Keratinocyte (primary cell): ENCODE data around the gene ZFPM1. TPM values are rescaled to one million over a fixed set of nuclear protein-coding genes. Genes with fewer than 3 reads are reported as not detected.

Experiments used
- DNase-seq: peaks from one replicate; pipeline ENCODE4 v3.0.0-alpha.2; 2011; ENCODE audit warnings: low read depth, missing footprints, low spot score
- FAIRE-seq: peaks from 2 replicates; lab custom pipeline; 2011; peaks lifted over from hg19 to GRCh38; lab: Jason Lieb, UNC
- H2AFZ ChIP-seq: 2 replicates; pipeline ENCODE4 v1.6.0; 2012; ENCODE audit warnings: low read length, control low read depth, inconsistent platforms; ENCODE audit not compliant: control insufficient read depth
- H3K27ac ChIP-seq: 2 replicates; pipeline ENCODE4 v1.5.1; 2011; ENCODE audit warnings: low read length; ENCODE audit not compliant: control insufficient read depth, insufficient read depth
- H3K27me3 ChIP-seq: 3 replicates; pipeline ENCODE4 v1.6.0; 2011; ENCODE audit warnings: low read length; ENCODE audit not compliant: control insufficient read depth, insufficient read depth; ENCODE audit errors: extremely low read depth
- H3K36me3 ChIP-seq, 2 experiments: 2 replicates in 1 of 2; 3 replicates in 1 of 2; pipeline ENCODE4 v1.5.1; 2011; ENCODE audit warnings: low read length in 2 of 2, mild to moderate bottlenecking in 1 of 2; ENCODE audit not compliant: control insufficient read depth in 2 of 2, insufficient read depth in 2 of 2; ENCODE audit errors: extremely low read depth in 1 of 2
- H3K4me1 ChIP-seq: 3 replicates; pipeline ENCODE4 v1.5.1; 2011; ENCODE audit warnings: low read length; ENCODE audit not compliant: control insufficient read depth, insufficient read depth; ENCODE audit errors: extremely low read depth
- H3K4me2 ChIP-seq: 3 replicates; pipeline ENCODE4 v1.6.0; 2011; ENCODE audit warnings: low read depth, low read length; ENCODE audit not compliant: control insufficient read depth, insufficient read depth; ENCODE audit errors: extremely low read depth
- H3K4me3 ChIP-seq, 3 experiments: fragments of 200-600 bp in 1 of 3; sonication (generic) in 1 of 3; 2 replicates in 2 of 3; 3 replicates in 1 of 3; pipeline ENCODE4 v1.5.1; 2011 to 2016; ENCODE audit warnings: low read length in 3 of 3, mild to moderate bottlenecking in 3 of 3, control low read depth in 2 of 3, inconsistent platforms in 1 of 3, low read depth in 1 of 3, mixed read lengths in 1 of 3, mixed run types in 1 of 3, moderate library complexity in 1 of 3; ENCODE audit not compliant: control insufficient read depth in 2 of 3, insufficient read depth in 2 of 3; ENCODE audit errors: extremely low read depth in 1 of 3
- H3K79me2 ChIP-seq: 2 replicates; pipeline ENCODE4 v1.6.0; 2012; ENCODE audit warnings: low read length; ENCODE audit not compliant: control insufficient read depth, insufficient read depth
- H3K9ac ChIP-seq: 3 replicates; pipeline ENCODE4 v1.6.0; 2011; ENCODE audit warnings: low read length; ENCODE audit not compliant: control insufficient read depth, insufficient read depth; ENCODE audit errors: extremely low read depth
- H3K9me1 ChIP-seq: 3 replicates; pipeline ENCODE4 v1.6.0; 2011; ENCODE audit warnings: low read length; ENCODE audit not compliant: control insufficient read depth, insufficient read depth; ENCODE audit errors: extremely low read depth
- H3K9me3 ChIP-seq: 2 replicates; pipeline ENCODE4 v1.5.1; 2012; ENCODE audit warnings: low read depth, low read length; ENCODE audit not compliant: control insufficient read depth
- H4K20me1 ChIP-seq: 3 replicates; pipeline ENCODE4 v1.6.0; 2011; ENCODE audit warnings: low read length; ENCODE audit not compliant: control insufficient read depth, insufficient read depth; ENCODE audit errors: extremely low read depth
- CTCF ChIP-seq, 3 experiments: IDR thresholded peaks in 1 of 3; conservative IDR thresholded peaks in 1 of 3; optimal IDR thresholded peaks in 1 of 3; 2 replicates in 2 of 3; 3 replicates in 1 of 3; pipeline versions ENCODE3 to v1.5.1; 2011; ENCODE audit warnings: low read length in 3 of 3, mild to moderate bottlenecking in 3 of 3, moderate library complexity in 2 of 3, control low read depth in 1 of 3, inconsistent platforms in 1 of 3; ENCODE audit not compliant: insufficient read depth in 2 of 3; ENCODE audit errors: extremely low read depth in 1 of 3
- EZH2 ChIP-seq: IDR thresholded peaks from one replicate; pipeline ENCODE4 v1.6.1; 2012; ENCODE audit warnings: inconsistent platforms, mild to moderate bottlenecking, low read length, moderate library complexity
- dilution Hi-C: fragments of 300-500 bp; cut with MboI; formaldehyde crosslinking; loops from one replicate; pipeline ENCODE4 v1.7.0; 2020; ENCODE audit warnings: low sequenced_read_pairs; ENCODE audit not compliant: extremely low pct_ligation_motif_present
- polyA plus RNA-seq, 5 experiments: library from polyadenylated mRNA; depleted of rRNA in 3 of 5; stranded (reverse) in 3 of 5; stranded (forward) in 1 of 5; unstranded in 1 of 5; fragments of >200 nt; gene quantifications; 1 replicate in 1 of 5; 2 replicates in 3 of 5; 3 replicates in 1 of 5; pipeline versions ENCODE4 v1.2.1 to v1.2.3, GENCODE V29; 2011 to 2012; ENCODE audit warnings: missing spikeins in 2 of 5, low read depth in 1 of 5, low replicate concordance in 1 of 5

The ZFPM1 gene
- polyA plus RNA-seq, 1 donor (not counting 4 experiments of a cell fraction or from before 2014, with no cell fraction given), result 0.42 TPM

- Histone ChIP-seq H2AFZ (no peak overlapping the region), H4K20me1 (peaks cover 2% of the 10 kb centered on the region), H3K4me1 (no peaks in the 10 kb centered on the region), H3K27me3 (peaks cover 7% of the 10 kb centered on the region), H3K9ac (no peak overlapping the region), H3K9me1 (no peaks in the 10 kb centered on the region), H3K36me3 (no peaks in the 10 kb centered on the region), H3K27ac (no peak overlapping the region), H3K79me2 (no peaks in the 10 kb centered on the region), H3K4me3 (no peak overlapping the region), H3K4me2 (peak overlapping the region; percentile 2), H3K9me3 (no peaks in the 10 kb centered on the region)
- FAIRE-seq (no peak), DNase-seq (no peak)
- dilution Hi-C loops, result no loop called here
- no peak for TF ChIP-seq EZH2
- TF ChIP-seq CTCF (optimal IDR thresholded peaks at IDR 0.05 in 1 of 3, IDR thresholded peaks at IDR 0.05 in 1 of 3, conservative IDR thresholded peaks at IDR 0.05 in 1 of 3; ENCODE audit: extremely low read depth in 1 of 3, insufficient read depth in 2 of 3, low read length in 3 of 3), result peak; percentile 70 to 98 (median 93)
Measured at GRCh38 chr16:88442727-88443576, 10.1 kb upstream of the ZFPM1 start.

- Histone ChIP-seq H3K27ac (no peak overlapping the region), H3K4me2 (no peak overlapping the region), H3K27me3 (peaks cover 9% of the 10 kb centered on the region), H3K36me3 (no peaks in the 10 kb centered on the region), H3K9me1 (no peaks in the 10 kb centered on the region), H3K4me1 (no peaks in the 10 kb centered on the region), H4K20me1 (no peaks in the 10 kb centered on the region), H3K4me3 (no peak overlapping the region), H2AFZ (no peak overlapping the region), H3K9me3 (no peaks in the 10 kb centered on the region), H3K9ac (no peak overlapping the region), H3K79me2 (no peaks in the 10 kb centered on the region)
- no peak for FAIRE-seq
- no peak for DNase-seq
- TF ChIP-seq CTCF (optimal IDR thresholded peaks at IDR 0.05 in 1 of 3, IDR thresholded peaks at IDR 0.05 in 1 of 3, conservative IDR thresholded peaks at IDR 0.05 in 1 of 3; ENCODE audit: extremely low read depth in 1 of 3, insufficient read depth in 2 of 3, low read length in 3 of 3) (no peak), EZH2 (no peak)
- dilution Hi-C loops, result no loop called here
Measured at GRCh38 chr16:88444826-88445582, 8.1 kb upstream of the ZFPM1 start.
